VCaP (cell line): Measurements from ENCODE around the gene RALGAPA2.

ENCODE experiments used
- H3K27ac ChIP-seq: fragments of 450-650 bp; 2 replicates; pipeline ENCODE4 v1.5.1; 2017
- CTCF ChIP-seq: fragments of 450-650 bp; conservative IDR thresholded peaks from 2 replicates; pipeline ENCODE4 v1.5.1; 2017; ENCODE audit warnings: mild to moderate bottlenecking, moderate library complexity

The RALGAPA2 gene

GRCh38 chr20:20413810-20414281 is 298.6 kb downstream of the RALGAPA2 start:
- no peak for TF ChIP-seq CTCF
- H3K27ac ChIP-seq: no peak overlapping the region

GRCh38 chr20:20412750-20413149 is 299.7 kb downstream of the RALGAPA2 start:
- peak overlapping the region; percentile 12; the same call in 1 of the 2 replicates for H3K27ac ChIP-seq
- no peak for TF ChIP-seq CTCF

- no peak for TF ChIP-seq CTCF
- H3K27ac ChIP-seq: peak overlapping the region; percentile 44
Measured at GRCh38 chr20:20411836-20412235, 300.6 kb downstream of the RALGAPA2 start.

- peak overlapping the region; percentile 44 for H3K27ac ChIP-seq
- no peak for TF ChIP-seq CTCF
Measured at GRCh38 chr20:20411402-20411801, 301.0 kb downstream of the RALGAPA2 start.

GRCh38 chr20:20410678-20411077 is 301.8 kb downstream of the RALGAPA2 start:
- no peak for TF ChIP-seq CTCF
- peak overlapping the region; percentile 44 for H3K27ac ChIP-seq

GRCh38 chr20:20409331-20409730 is 303.1 kb downstream of the RALGAPA2 start:
- H3K27ac ChIP-seq: no peak overlapping the region
- no peak for TF ChIP-seq CTCF

- peak; percentile 82 for TF ChIP-seq CTCF
- 0 out of 2 replicates have a peak overlapping the region, but pooled peaks have one; percentile 2 for H3K27ac ChIP-seq
Measured at GRCh38 chr20:20407891-20408805, 304.3 kb downstream of the RALGAPA2 start.
